Stomach (tissue), 9 donors: Measurements from ENCODE around the gene ETS2. TPM values are rescaled to one million over a fixed set of nuclear protein-coding genes. Genes with fewer than 3 reads are reported as not detected.

Experiments
- DNase-seq, 2 donors: peaks; one replicate each; pipeline versions ENCODE4 v3.0.0 to v3.0.0-alpha.2; 2013 to 2019
- H3K27ac ChIP-seq, 5 donors: fragments of 200-600 bp in 4 of 5; sonication (generic) in 4 of 5; one replicate each; pipeline ENCODE4 v1.5.1; 2013 to 2019; ENCODE audit warnings: mild to moderate bottlenecking in 1 of 5, moderate library complexity in 1 of 5
- H3K27me3 ChIP-seq, 3 donors: fragments of 200-600 bp; sonication (generic); one replicate each; pipeline ENCODE4 v1.5.1; 2017 to 2019; ENCODE audit warnings: mixed run types in 1 of 3
- H3K36me3 ChIP-seq, 4 donors: fragments of 200-600 bp; sonication (generic); 1 replicate in 3 of 4; 2 replicates in 1 of 4; pipeline ENCODE4 v1.5.1; 2016 to 2019
- H3K4me1 ChIP-seq, 4 donors: fragments of 200-600 bp; sonication (generic); one replicate each; pipeline ENCODE4 v1.5.1; 2016 to 2019
- H3K4me3 ChIP-seq, 4 donors: fragments of 200-600 bp; sonication (generic) in 3 of 4; one replicate each; pipeline ENCODE4 v1.5.1; 2016 to 2019; ENCODE audit warnings: mild to moderate bottlenecking in 1 of 4
- H3K9me3 ChIP-seq, 4 donors: fragments of 200-600 bp; sonication (generic); one replicate each; pipeline ENCODE4 v1.5.1; 2016 to 2019
- CTCF ChIP-seq, 7 experiments: fragments of 450-650 bp in 4 of 7; fragments of 200-600 bp in 3 of 7; sonication (generic) in 3 of 7; IDR thresholded peaks; one replicate each; pipeline ENCODE4 v1.5.1; 2016 to 2019; ENCODE audit warnings: antibody characterized with exemption in 7 of 7, control low read depth in 2 of 7, mild to moderate bottlenecking in 1 of 7
- EP300 ChIP-seq: sonication (generic); formaldehyde crosslinking; IDR thresholded peaks from one replicate; pipeline ENCODE4 v1.6.1; 2017; ENCODE audit warnings: antibody characterized with exemption
- POLR2A ChIP-seq, 4 donors: fragments of 450-650 bp; IDR thresholded peaks; one replicate each; pipeline ENCODE4 v1.6.1; 2016; ENCODE audit warnings: antibody characterized with exemption in 4 of 4, control low read depth in 2 of 4, mild to moderate bottlenecking in 1 of 4, moderate library complexity in 1 of 4
- POLR2AphosphoS5 ChIP-seq, 3 donors: sonication (generic); formaldehyde crosslinking; IDR thresholded peaks; one replicate each; pipeline ENCODE4 v1.6.1; 2016; ENCODE audit warnings: antibody characterized with exemption in 3 of 3
- WGBS, 5 donors: extraction: QIAGEN DNeasy Blood & Tissue Kit in 3 of 5; methylation state at CpG; one replicate each; pipeline versions ENCODE4 v1.1.5 to v1.1.7; 2013 to 2018; 5-methylcytosine and 5-hydroxymethylcytosine counted together
- intact Hi-C: fragments of 100-400 bp; cut with DNase I; formaldehyde crosslinking; loops from one replicate; pipeline ENCODE4 v1.15.1; 2023; ENCODE audit warnings: low total_unique reads
- polyA plus RNA-seq, 3 donors: library from polyadenylated mRNA; stranded (reverse); fragments of 200-250 nt; gene quantifications; one replicate each; pipeline ENCODE4 v1.2.3, GENCODE V29; 2013
- total RNA-seq, 5 donors: library from RNA; depleted of rRNA; stranded (reverse); fragments of >200 nt; gene quantifications; one replicate each; pipeline versions ENCODE4 v1.1.0 to v1.2.3, GENCODE V29; 2014 to 2016
- donor health status: healthy with polysubstance abuse.
- donor health status: Bipolar disorder and iron deficiency.
- donor health status: healthy.

The ETS2 gene
- total and polyA plus RNA-seq, 8 donors, result 33.8 to 80.0 (median 50.6) TPM

- intact Hi-C loops, result no loop called here
- Histone ChIP-seq H3K27me3 (no peaks in the 10 kb centered on the region), H3K27ac (no peak overlapping the region), H3K4me3 (no peak overlapping the region), H3K4me1 (peaks cover 0 to 7% (median 0%) of the 10 kb centered on the region in 4 donors), H3K9me3 (no peaks in the 10 kb centered on the region), H3K36me3 (no peaks in the 10 kb centered on the region)
- DNase-seq, result no peak
- 89 to 93% (median 92%) methylated on average over 8 of the region's 8 CpGs for WGBS, 5 donors
- TF ChIP-seq POLR2A (IDR thresholded peaks at IDR 0.05) (no peak), CTCF (IDR thresholded peaks at IDR 0.05) (no peak), EP300 (no peak), POLR2AphosphoS5 (IDR thresholded peaks at IDR 0.05) (no peak)
Measured at GRCh38 chr21:38795475-38795874, 10.3 kb upstream of the ETS2 start.

- no peak overlapping the region for H3K27ac ChIP-seq
- H3K27me3 ChIP-seq, result no peaks in the 10 kb centered on the region
- WGBS, 5 donors, result 80 to 92% (median 89%) methylated on average over 5 of the region's 5 CpGs
- H3K9me3 ChIP-seq, result no peaks in the 10 kb centered on the region
- intact Hi-C loops, result no loop called here
- no peak for DNase-seq
- TF ChIP-seq POLR2AphosphoS5 (IDR thresholded peaks at IDR 0.05) (no peak), POLR2A (IDR thresholded peaks at IDR 0.05) (no peak), EP300 (no peak), CTCF (IDR thresholded peaks at IDR 0.05) (no peak)
- H3K4me1 ChIP-seq, result peaks cover 0 to 7% (median 0%) of the 10 kb centered on the region in 4 donors
- H3K4me3 ChIP-seq, result no peak overlapping the region
- no peaks in the 10 kb centered on the region for H3K36me3 ChIP-seq
Measured at GRCh38 chr21:38796424-38796823, 9.3 kb upstream of the ETS2 start.

- TF ChIP-seq POLR2A (IDR thresholded peaks at IDR 0.05) (no peak), POLR2AphosphoS5 (IDR thresholded peaks at IDR 0.05) (peak in 1 of 3 donors; percentile 12)
- no peak overlapping the region for H3K27ac ChIP-seq
- 70 to 80% (median 78%) methylated on average over 3 of the region's 3 CpGs for WGBS, 5 donors
- intact Hi-C loops, result no loop called here
- H3K4me1 ChIP-seq, result peaks cover 0 to 10% (median 3%) of the 10 kb centered on the region in 4 donors
- no peaks in the 10 kb centered on the region for H3K27me3 ChIP-seq
- DNase-seq, result peak in 1 of 2 donors; percentile 76
- no peaks in the 10 kb centered on the region for H3K36me3 ChIP-seq
- no peaks in the 10 kb centered on the region for H3K9me3 ChIP-seq
- H3K4me3 ChIP-seq, result no peak overlapping the region
Measured at GRCh38 chr21:38797470-38797869, 8.3 kb upstream of the ETS2 start.

GRCh38 chr21:38798081-38798480, 7.6 kb upstream of the ETS2 start:
- H3K27ac ChIP-seq, result no peak overlapping the region
- no peak for TF ChIP-seq POLR2AphosphoS5 (IDR thresholded peaks at IDR 0.05)
- no peak for TF ChIP-seq CTCF (IDR thresholded peaks at IDR 0.05)
- TF ChIP-seq EP300, result no peak
- TF ChIP-seq POLR2A (IDR thresholded peaks at IDR 0.05), result no peak

GRCh38 chr21:38798481-38798882, 7.2 kb upstream of the ETS2 start:
- TF ChIP-seq POLR2AphosphoS5 (IDR thresholded peaks at IDR 0.05), result peak in 1 of 3 donors; percentile 17
- TF ChIP-seq POLR2A (IDR thresholded peaks at IDR 0.05), result no peak
- TF ChIP-seq EP300, result no peak
- TF ChIP-seq CTCF (IDR thresholded peaks at IDR 0.05), result no peak
- 49 to 75% (median 59%) methylated on average over 7 of the region's 7 CpGs for WGBS, 5 donors
- peak; percentile 69 to 92 for DNase-seq
- Histone ChIP-seq H3K4me3 (no peak overlapping the region), H3K36me3 (no peaks in the 10 kb centered on the region), H3K4me1 (peaks cover 0 to 20% (median 6%) of the 10 kb centered on the region in 4 donors), H3K27ac (peak overlapping the region in 1 of 5 donors; percentile 17), H3K9me3 (no peaks in the 10 kb centered on the region), H3K27me3 (no peaks in the 10 kb centered on the region)
- intact Hi-C loops, result no loop called here

More at GRCh38 chr21:38798081-38798480, 7.6 kb upstream of the ETS2 start:
- intact Hi-C loops, result no loop called here
- DNase-seq, result no peak
- no peaks in the 10 kb centered on the region for H3K36me3 ChIP-seq
- H3K9me3 ChIP-seq, result no peaks in the 10 kb centered on the region
- no peak overlapping the region for H3K4me3 ChIP-seq
- no peaks in the 10 kb centered on the region for H3K27me3 ChIP-seq
- WGBS, 5 donors, result 68 to 88% (median 74%) methylated on average over 6 of the region's 6 CpGs
- H3K4me1 ChIP-seq, result peaks cover 0 to 16% (median 3%) of the 10 kb centered on the region in 4 donors
